Measurements from ENCODE around the gene TMEM201. TPM values are rescaled to one million over a fixed set of nuclear protein-coding genes. Genes with fewer than 3 reads are reported as not detected.

Gene TMEM201
- total and polyA plus RNA-seq, 12 donors: 10.7 to 26.0 (median 18.2) TPM

- intact Hi-C loops (cut with DNase I): no loop called here
- no peak for TF ChIP-seq CTCF (IDR thresholded peaks at IDR 0.05)
- H3K4me3 ChIP-seq: peak overlapping the region; percentile 7 to 86 (median 56)
- DNase-seq (no peak), ATAC-seq (no peak)
- no peaks in the 10 kb centered on the region for H3K9me3 ChIP-seq
- WGBS, 2 donors: 21 to 22% methylated on average over 10 of the region's 10 CpGs
- peaks cover 2 to 45% (median 17%) of the 10 kb centered on the region in 9 donors for H3K4me1 ChIP-seq
- H3K27ac ChIP-seq: peak overlapping the region in 2 of 10 donors; percentile 3 to 96
- peaks cover 0 to 51% (median 47%) of the 10 kb centered on the region in 7 donors for H3K27me3 ChIP-seq
- no peaks in the 10 kb centered on the region for H3K36me3 ChIP-seq
Measured at GRCh38 chr1:9651220-9651564, 62.5 kb downstream of the TMEM201 start.

- no peaks in the 10 kb centered on the region for H3K36me3 ChIP-seq
- H3K27me3 ChIP-seq: peaks cover 0 to 51% (median 43%) of the 10 kb centered on the region in 7 donors
- no peak for TF ChIP-seq CTCF (IDR thresholded peaks at IDR 0.05)
- peaks cover 2 to 49% (median 17%) of the 10 kb centered on the region in 9 donors for H3K4me1 ChIP-seq
- peak in 7 of 8 donors; percentile 27 to 69 (median 50) for ATAC-seq
- peak in 1 of 2 donors; percentile 32 for DNase-seq
- H3K9me3 ChIP-seq: no peaks in the 10 kb centered on the region
- peak within 1 kb of the TSS in 6 of 10 donors; percentile 39 to 96 (median 46) for H3K27ac ChIP-seq
- WGBS, 2 donors: 0 to 1% methylated on average over 79 to 94 of the region's 94 CpGs
- H3K4me3 ChIP-seq: peak within 1 kb of the TSS; percentile 7 to 86 (median 56)
- intact Hi-C loops (cut with DNase I): no loop called here
Measured at GRCh38 chr1:9651565-9652378, 63.1 kb downstream of the TMEM201 start, which contains the start of gene PIK3CD. Gene PIK3CD, plus strand, starts transcription at chr1:9651731. Its CDS starts 58,725 bp downstream, at chr1:9710456.

GRCh38 chr1:9652379-9653209, 63.9 kb downstream of the TMEM201 start:
- Histone ChIP-seq H3K27me3 (peaks cover 0 to 51% (median 43%) of the 10 kb centered on the region in 7 donors), H3K36me3 (no peaks in the 10 kb centered on the region), H3K9me3 (no peaks in the 10 kb centered on the region), H3K27ac (peak overlapping the region in 6 of 10 donors; percentile 39 to 96 (median 46)), H3K4me1 (peaks cover 2 to 57% (median 17%) of the 10 kb centered on the region in 9 donors), H3K4me3 (peak overlapping the region; percentile 7 to 86 (median 56))
- intact Hi-C loops (cut with DNase I): no loop called here
- peak in 5 of 8 donors; percentile 21 to 44 (median 28) for ATAC-seq
- DNase-seq: peak in 1 of 2 donors; percentile 39
- 8% methylated on average over 55 of the region's 55 CpGs for WGBS, 2 donors
- TF ChIP-seq CTCF (IDR thresholded peaks at IDR 0.05): no peak

GRCh38 chr1:9653210-9653490, 64.4 kb downstream of the TMEM201 start:
- Histone ChIP-seq H3K4me3 (peak overlapping the region in 6 of 10 donors; percentile 48 to 86 (median 58)), H3K36me3 (no peaks in the 10 kb centered on the region), H3K9me3 (no peaks in the 10 kb centered on the region), H3K27me3 (peaks cover 0 to 51% (median 43%) of the 10 kb centered on the region in 7 donors), H3K4me1 (peaks cover 2 to 61% (median 17%) of the 10 kb centered on the region in 9 donors), H3K27ac (peak overlapping the region in 2 of 10 donors; percentile 10 to 96)
- no peak for TF ChIP-seq CTCF (IDR thresholded peaks at IDR 0.05)
- DNase-seq (no peak), ATAC-seq (no peak)
- WGBS, 2 donors: 44 to 48% methylated on average over 11 of the region's 11 CpGs
- intact Hi-C loops (cut with DNase I): no loop called here
